Choroid plexus epithelial cell (primary cell): ENCODE measurements around the gene OBP2B.

Experiments
- DNase-seq: peaks from one replicate; pipeline ENCODE4 v3.0.0-alpha.2; 2010; ENCODE audit warnings: low read depth
- H3K4me3 ChIP-seq: 2 replicates; pipeline ENCODE4 v1.5.1; 2011; ENCODE audit warnings: low read depth, mild to moderate bottlenecking, control low read depth, low read length, moderate library complexity
- CTCF ChIP-seq: conservative IDR thresholded peaks from 2 replicates; pipeline ENCODE4 v1.5.1; 2011; ENCODE audit warnings: low read depth, mild to moderate bottlenecking, control low read depth, inconsistent platforms, low read length, moderate library complexity

Gene OBP2B

GRCh38 chr9:133169102-133169501 lies 39.9 kb downstream of the OBP2B start:
- H3K4me3 ChIP-seq = no peak overlapping the region
- no peak for DNase-seq
- TF ChIP-seq CTCF = no peak

- TF ChIP-seq CTCF = no peak
- no peak overlapping the region for H3K4me3 ChIP-seq
- peak; percentile 30 for DNase-seq
Observed at GRCh38 chr9:133168432-133168831, 40.6 kb downstream of the OBP2B start.

- no peak for TF ChIP-seq CTCF
- no peak overlapping the region for H3K4me3 ChIP-seq
- no peak for DNase-seq
Observed at GRCh38 chr9:133167769-133168168, 41.3 kb downstream of the OBP2B start.

- TF ChIP-seq CTCF = no peak
Observed at GRCh38 chr9:133167096-133167730, 41.8 kb downstream of the OBP2B start.

GRCh38 chr9:133166392-133166791 lies 42.7 kb downstream of the OBP2B start:
- no peak for DNase-seq
- no peak for TF ChIP-seq CTCF
- no peak overlapping the region for H3K4me3 ChIP-seq

More at GRCh38 chr9:133167096-133167730, 41.8 kb downstream of the OBP2B start:
- H3K4me3 ChIP-seq = no peak overlapping the region
- no peak for DNase-seq

GRCh38 chr9:133165452-133165730 lies 43.7 kb downstream of the OBP2B start:
- TF ChIP-seq CTCF = no peak
- DNase-seq = no peak
- no peak overlapping the region for H3K4me3 ChIP-seq

- peak overlapping the region; percentile 67 for H3K4me3 ChIP-seq
- TF ChIP-seq CTCF = no peak
Observed at GRCh38 chr9:133164191-133164590, 44.9 kb downstream of the OBP2B start.

More at GRCh38 chr9:133164191-133164590, 44.9 kb downstream of the OBP2B start:
- DNase-seq = no peak
